GM12874 (cell line): ENCODE measurements around the gene DYNC1LI2.

ENCODE experiments used
- TF ChIP-seq, protein P1 (sequence below): IDR thresholded peaks from 2 replicates; pipeline ENCODE4 v1.5.1; 2011; ENCODE audit warnings: low read depth, mild to moderate bottlenecking, control low read depth, low read length, moderate library complexity; ENCODE audit not compliant: insufficient read depth

Gene DYNC1LI2

GRCh38 chr16:66689282-66689681 lies 62.1 kb downstream of the DYNC1LI2 start:
- TF ChIP-seq, protein P1, sequence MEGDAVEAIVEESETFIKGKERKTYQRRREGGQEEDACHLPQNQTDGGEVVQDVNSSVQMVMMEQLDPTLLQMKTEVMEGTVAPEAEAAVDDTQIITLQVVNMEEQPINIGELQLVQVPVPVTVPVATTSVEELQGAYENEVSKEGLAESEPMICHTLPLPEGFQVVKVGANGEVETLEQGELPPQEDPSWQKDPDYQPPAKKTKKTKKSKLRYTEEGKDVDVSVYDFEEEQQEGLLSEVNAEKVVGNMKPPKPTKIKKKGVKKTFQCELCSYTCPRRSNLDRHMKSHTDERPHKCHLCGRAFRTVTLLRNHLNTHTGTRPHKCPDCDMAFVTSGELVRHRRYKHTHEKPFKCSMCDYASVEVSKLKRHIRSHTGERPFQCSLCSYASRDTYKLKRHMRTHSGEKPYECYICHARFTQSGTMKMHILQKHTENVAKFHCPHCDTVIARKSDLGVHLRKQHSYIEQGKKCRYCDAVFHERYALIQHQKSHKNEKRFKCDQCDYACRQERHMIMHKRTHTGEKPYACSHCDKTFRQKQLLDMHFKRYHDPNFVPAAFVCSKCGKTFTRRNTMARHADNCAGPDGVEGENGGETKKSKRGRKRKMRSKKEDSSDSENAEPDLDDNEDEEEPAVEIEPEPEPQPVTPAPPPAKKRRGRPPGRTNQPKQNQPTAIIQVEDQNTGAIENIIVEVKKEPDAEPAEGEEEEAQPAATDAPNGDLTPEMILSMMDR = no peak

- TF ChIP-seq, protein P1 = no peak
These were observed 63.3 kb downstream of the DYNC1LI2 start for GRCh38 chr16:66687906-66688625.

- TF ChIP-seq, protein P1 = no peak
These were observed 69.1 kb downstream of the DYNC1LI2 start for GRCh38 chr16:66682271-66682670.

- TF ChIP-seq, protein P1 = no peak
These were observed 69.7 kb downstream of the DYNC1LI2 start for GRCh38 chr16:66681676-66682075.

DNA sequence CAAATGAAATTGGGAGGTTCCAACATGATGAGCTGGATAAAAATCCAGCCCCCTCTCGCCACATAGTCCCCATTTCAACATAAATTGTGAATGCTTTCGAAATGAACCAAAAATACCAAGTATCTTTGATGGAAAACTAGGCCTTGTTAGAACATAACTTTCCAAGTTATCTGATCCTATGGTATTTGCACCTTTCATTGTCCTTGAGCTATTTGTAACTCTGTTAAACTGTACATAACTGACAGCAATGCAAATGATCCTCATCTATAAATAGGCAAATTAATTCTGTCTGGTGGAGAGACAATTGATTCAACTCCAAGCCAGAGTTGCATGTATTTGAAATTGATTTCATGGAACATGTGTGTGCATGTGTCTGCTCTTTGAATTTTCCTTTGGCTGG lies 73.1 kb downstream of the DYNC1LI2 start:
- TF ChIP-seq, protein P1 = no peak

- TF ChIP-seq, protein P1 = no peak
These were observed 73.6 kb downstream of the DYNC1LI2 start for GRCh38 chr16:66677836-66678235.

DNA sequence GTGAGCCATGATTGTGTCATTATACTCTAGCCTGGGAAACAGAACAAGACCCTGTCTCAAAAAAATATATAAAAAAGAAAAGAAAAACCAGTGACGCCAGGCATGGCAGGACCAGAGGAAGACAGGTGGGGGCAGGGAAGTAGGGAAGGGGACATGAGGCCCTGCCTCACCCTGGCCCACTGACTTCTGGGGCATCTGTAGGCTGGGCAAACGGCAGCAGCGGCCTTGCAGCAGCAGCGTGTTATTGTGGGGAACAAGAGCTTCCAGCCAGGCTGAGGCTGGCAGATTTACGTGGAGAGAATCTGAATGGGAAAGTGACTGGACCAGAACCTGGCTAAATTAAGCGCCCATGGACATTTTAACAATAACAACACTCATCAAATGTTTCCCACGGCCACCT lies 74.2 kb downstream of the DYNC1LI2 start:
- TF ChIP-seq, protein P1 = no peak
